Measurements from ENCODE around the gene FBXO28. TPM values are rescaled to one million over a fixed set of nuclear protein-coding genes. Genes with fewer than 3 reads are reported as not detected.

FBXO28 gene
- total RNA-seq, 2 donors from 2014 or later = 33.2 to 40.1 TPM

GRCh38 chr1:224160171-224160682, 46.3 kb downstream of the FBXO28 start:
- Mint-ChIP-seq H3K36me3 (ENCODE audit: low read depth) (peaks cover 38% of the 10 kb centered on the region), H3K4me1 (peaks cover 16% of the 10 kb centered on the region), H3K27me3 (ENCODE audit: insufficient read depth) (no peaks in the 10 kb centered on the region), H3K4me3 (no peak overlapping the region), H3K9me3 (no peaks in the 10 kb centered on the region), H3K27ac (no peak overlapping the region)
- TF ChIP-seq CTCF (conservative IDR thresholded peaks at IDR 0.05) = no peak
- H3K4me3 ChIP-seq (ENCODE audit: low read length) = no peak overlapping the region
- H3K9ac ChIP-seq (ENCODE audit: extremely low read depth, low read length, poor library complexity, severe bottlenecking) = no peak overlapping the region
- no peaks in the 10 kb centered on the region for H3K27me3 ChIP-seq (ENCODE audit: control insufficient read depth, insufficient read depth, low read length, poor library complexity, severe bottlenecking)
- DNase-seq = no peak
- no peak overlapping the region for H3K27ac ChIP-seq (ENCODE audit: low read depth, low read length)
- H3K36me3 ChIP-seq (ENCODE audit: control insufficient read depth, insufficient read depth, low read length) = peaks cover 62% of the 10 kb centered on the region
- H3K9me3 ChIP-seq (ENCODE audit: control insufficient read depth, low read length) = no peaks in the 10 kb centered on the region
- peaks cover 4% of the 10 kb centered on the region for H3K4me1 ChIP-seq (ENCODE audit: control insufficient read depth, insufficient read depth, low read length)
- 89 to 98% methylated on average over 8 to 9 of the region's 9 CpGs for WGBS, 2 experiments (ENCODE audit: insufficient coverage in 1 of 2, insufficient read length in 1 of 2)

GRCh38 chr1:224162768-224163167, 48.9 kb downstream of the FBXO28 start:
- peaks cover 40% of the 10 kb centered on the region for H3K36me3 ChIP-seq (ENCODE audit: control insufficient read depth, insufficient read depth, low read length)
- H3K27ac ChIP-seq (ENCODE audit: low read depth, low read length) = no peak overlapping the region
- peak; percentile 22 for TF ChIP-seq CTCF (conservative IDR thresholded peaks at IDR 0.05)
- H3K9ac ChIP-seq (ENCODE audit: extremely low read depth, low read length, poor library complexity, severe bottlenecking) = no peak overlapping the region
- no peaks in the 10 kb centered on the region for H3K9me3 ChIP-seq (ENCODE audit: control insufficient read depth, low read length)
- no peaks in the 10 kb centered on the region for H3K27me3 Mint-ChIP-seq (ENCODE audit: insufficient read depth)
- H3K27me3 ChIP-seq (ENCODE audit: control insufficient read depth, insufficient read depth, low read length, poor library complexity, severe bottlenecking) = no peaks in the 10 kb centered on the region
- no peak for DNase-seq
- no peak overlapping the region for H3K4me3 ChIP-seq (ENCODE audit: low read length)
- no peak overlapping the region for H3K4me3 Mint-ChIP-seq
- H3K4me1 ChIP-seq (ENCODE audit: control insufficient read depth, insufficient read depth, low read length) = peaks cover 4% of the 10 kb centered on the region
- H3K27ac Mint-ChIP-seq = no peak overlapping the region
- H3K4me1 Mint-ChIP-seq = peaks cover 16% of the 10 kb centered on the region
- H3K9me3 Mint-ChIP-seq = no peaks in the 10 kb centered on the region
- 92 to 95% methylated on average over 8 of the region's 8 CpGs for WGBS, 2 experiments (ENCODE audit: insufficient coverage in 1 of 2, insufficient read length in 1 of 2)
- H3K36me3 Mint-ChIP-seq (ENCODE audit: low read depth) = peaks cover 15% of the 10 kb centered on the region

- no peak overlapping the region for H3K9ac ChIP-seq (ENCODE audit: extremely low read depth, low read length, poor library complexity, severe bottlenecking)
- H3K36me3 ChIP-seq (ENCODE audit: control insufficient read depth, insufficient read depth, low read length) = peaks cover 35% of the 10 kb centered on the region
- WGBS, 2 experiments (ENCODE audit: insufficient coverage in 1 of 2, insufficient read length in 1 of 2) = 91 to 98% methylated on average over 1 to 2 of the region's 2 CpGs
- Mint-ChIP-seq H3K9me3 (no peaks in the 10 kb centered on the region), H3K36me3 (ENCODE audit: low read depth) (peaks cover 10% of the 10 kb centered on the region), H3K4me1 (peaks cover 16% of the 10 kb centered on the region), H3K27me3 (ENCODE audit: insufficient read depth) (no peaks in the 10 kb centered on the region), H3K27ac (no peak overlapping the region), H3K4me3 (no peak overlapping the region)
- H3K4me3 ChIP-seq (ENCODE audit: low read length) = no peak overlapping the region
- DNase-seq = no peak
- H3K27me3 ChIP-seq (ENCODE audit: control insufficient read depth, insufficient read depth, low read length, poor library complexity, severe bottlenecking) = no peaks in the 10 kb centered on the region
- no peak overlapping the region for H3K27ac ChIP-seq (ENCODE audit: low read depth, low read length)
- no peak for TF ChIP-seq CTCF (conservative IDR thresholded peaks at IDR 0.05)
- no peaks in the 10 kb centered on the region for H3K9me3 ChIP-seq (ENCODE audit: control insufficient read depth, low read length)
- H3K4me1 ChIP-seq (ENCODE audit: control insufficient read depth, insufficient read depth, low read length) = peaks cover 4% of the 10 kb centered on the region
These were observed 49.4 kb downstream of the FBXO28 start for GRCh38 chr1:224163311-224163710.
